BLaER1 treated with 17β-estradiol and CSF1 and Interleukin-3, amounts not matched to agents 10 nM and 100 nM (cell line): ENCODE data around the gene RAB6A.
A peak's percentile ranks its signal among the peaks of the same experiment; 100 is the strongest.

Experiments used
- H3K27ac ChIP-seq, 11 experiments: shearing (Covaris generic); formaldehyde crosslinking; 2 replicates each; pipeline ENCODE4 v1.8.1; 2022
- H3K27me3 ChIP-seq, 11 experiments: shearing (Covaris generic); formaldehyde crosslinking; 2 replicates each; pipeline ENCODE4 v1.8.1; 2022
- H3K36me3 ChIP-seq, 11 experiments: shearing (Covaris generic); formaldehyde crosslinking; 2 replicates each; pipeline ENCODE4 v1.8.1; 2022
- H3K4me1 ChIP-seq, 10 experiments: shearing (Covaris generic); formaldehyde crosslinking; 2 replicates each; pipeline ENCODE4 v1.8.1; 2022
- H3K4me2 ChIP-seq, 11 experiments: shearing (Covaris generic); formaldehyde crosslinking; 2 replicates each; pipeline ENCODE4 v1.8.1; 2022
- H3K4me3 ChIP-seq, 10 experiments: shearing (Covaris generic); formaldehyde crosslinking; 2 replicates each; pipeline ENCODE4 v1.8.1; 2022
- H3K9ac ChIP-seq, 11 experiments: shearing (Covaris generic); formaldehyde crosslinking; 2 replicates each; pipeline ENCODE4 v1.8.1; 2022
- H3K9me3 ChIP-seq, 11 experiments: shearing (Covaris generic); formaldehyde crosslinking; replicated peaks in 1 of 11; 2 replicates each; pipeline ENCODE4 v1.8.1; 2022
- H4K20me1 ChIP-seq, 11 experiments: shearing (Covaris generic); formaldehyde crosslinking; 2 replicates each; pipeline ENCODE4 v1.8.1; 2022
- Cebpa-rat ChIP-seq, 11 experiments: shearing (Covaris generic); IDR thresholded peaks; 2 replicates each; pipeline ENCODE4 v1.8.1; 2022

RAB6A gene

DNA sequence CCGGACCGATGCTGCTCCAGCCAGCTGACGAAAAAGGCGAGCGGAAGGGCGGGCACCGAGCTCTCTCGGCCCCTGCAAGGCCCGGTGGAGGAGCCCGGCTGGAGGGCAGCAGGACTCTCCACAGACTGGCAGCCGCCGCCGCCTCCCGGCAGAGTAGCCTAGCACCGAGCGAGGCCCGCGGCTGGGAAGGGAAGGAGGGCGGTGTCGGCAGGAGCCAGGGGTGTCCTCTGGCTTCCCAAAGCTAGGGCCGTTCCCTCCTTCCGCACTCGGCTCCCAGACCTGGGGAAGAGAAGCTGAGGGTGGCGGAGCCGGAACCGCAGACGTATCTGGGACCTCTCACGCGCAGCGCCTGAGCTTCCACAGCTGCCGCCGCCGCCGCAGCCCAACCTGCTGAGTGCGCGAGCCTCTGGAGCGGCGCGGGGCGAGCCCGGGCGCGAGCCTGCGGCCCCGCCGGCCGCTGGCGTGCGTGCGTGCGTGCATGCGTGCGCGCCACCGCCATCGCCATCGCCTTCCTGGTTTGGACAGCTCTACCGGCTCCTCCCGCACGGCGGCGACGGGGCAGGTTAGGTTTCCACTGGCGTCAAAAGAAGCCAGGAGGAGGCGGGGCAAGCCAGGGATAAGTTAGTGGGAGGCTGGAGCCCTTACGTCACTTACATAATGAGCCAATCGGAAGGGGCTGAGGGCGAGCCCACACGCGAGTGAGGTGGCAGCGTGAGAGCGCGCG is at the start of gene RAB6A:
Gene RAB6A (minus strand): TSS at position 396 of the 724 bp plus-strand sequence. CDS start 439 bp downstream, outside the sequence.
- Histone ChIP-seq H3K36me3 (peaks cover 0 to 13% (median 0%) of the 10 kb centered on the region in 11 experiments; a peak in 4 of 22 replicates), H3K27ac (peak within 1 kb of the TSS; percentile 76 to 93 (median 88)), H4K20me1 (peaks cover 7 to 45% (median 38%) of the 10 kb centered on the region in 11 experiments; a peak in 20 of 22 replicates), H3K4me3 (peak within 1 kb of the TSS; percentile 89 to 100 (median 98)), H3K27me3 (no peaks in the 10 kb centered on the region), H3K9ac (peak within 1 kb of the TSS; percentile 91 to 96 (median 94)), H3K4me1 (peaks cover 18 to 63% (median 27%) of the 10 kb centered on the region in 10 experiments), H3K9me3 (no peaks in the 10 kb centered on the region), H3K4me2 (peak within 1 kb of the TSS; percentile 75 to 94 (median 91))
- TF ChIP-seq Cebpa-rat (IDR thresholded peaks at IDR 0.05), result no peak

DNA sequence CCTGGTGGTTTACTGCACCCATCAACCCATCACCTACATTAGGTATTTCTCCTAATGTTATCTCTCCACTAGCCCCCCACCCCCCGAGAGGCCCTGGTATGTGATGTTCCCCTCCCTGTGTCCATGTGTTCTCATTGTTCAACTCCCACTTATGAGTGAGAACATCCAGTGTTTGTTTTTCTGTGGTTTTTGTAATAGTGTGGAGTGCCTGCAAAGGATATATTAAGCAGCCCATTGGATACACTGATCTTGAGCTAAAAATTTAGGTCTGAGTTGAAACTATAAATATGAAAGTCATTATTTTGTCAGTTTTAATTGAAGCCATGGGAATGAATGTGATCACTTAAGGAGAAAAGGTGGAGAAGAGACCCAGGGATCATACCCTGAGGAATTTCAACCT is 49.8 kb upstream of the RAB6A start:
- no peaks in the 10 kb centered on the region for H4K20me1 ChIP-seq
- no peak overlapping the region for H3K9ac ChIP-seq
- H3K27me3 ChIP-seq, result no peaks in the 10 kb centered on the region
- H3K4me3 ChIP-seq, result no peak overlapping the region
- peaks cover 30 to 59% (median 49%) of the 10 kb centered on the region in 11 experiments for H3K36me3 ChIP-seq
- H3K27ac ChIP-seq, result no peak overlapping the region
- H3K4me2 ChIP-seq, result no peak overlapping the region
- peaks cover 0 to 8% (median 0%) of the 10 kb centered on the region in 11 experiments; a peak in 3 of 22 replicates for H3K9me3 ChIP-seq
- H3K4me1 ChIP-seq, result no peaks in the 10 kb centered on the region
- TF ChIP-seq Cebpa-rat (IDR thresholded peaks at IDR 0.05), result no peak

- Histone ChIP-seq H3K4me2 (no peak overlapping the region), H3K36me3 (peaks cover 31 to 71% (median 51%) of the 10 kb centered on the region in 11 experiments), H3K9ac (no peak overlapping the region), H3K4me1 (no peaks in the 10 kb centered on the region), H4K20me1 (peaks cover 0 to 9% (median 0%) of the 10 kb centered on the region in 11 experiments; a peak in 2 of 22 replicates), H3K27me3 (no peaks in the 10 kb centered on the region), H3K9me3 (peaks cover 0 to 8% (median 0%) of the 10 kb centered on the region in 11 experiments; a peak in 3 of 22 replicates), H3K27ac (no peak overlapping the region), H3K4me3 (no peak overlapping the region)
- TF ChIP-seq Cebpa-rat (IDR thresholded peaks at IDR 0.05), result no peak
These were observed 47.2 kb upstream of the RAB6A start for GRCh38 chr11:73808052-73808451.

- H3K4me2 ChIP-seq, result no peak overlapping the region
- peaks cover 25 to 56% (median 43%) of the 10 kb centered on the region in 11 experiments for H3K36me3 ChIP-seq
- H3K9me3 ChIP-seq, result peaks cover 0 to 8% (median 0%) of the 10 kb centered on the region in 11 experiments; a peak in 3 of 22 replicates
- H3K27me3 ChIP-seq, result no peaks in the 10 kb centered on the region
- no peak overlapping the region for H3K4me3 ChIP-seq
- no peak overlapping the region for H3K27ac ChIP-seq
- TF ChIP-seq Cebpa-rat (IDR thresholded peaks at IDR 0.05), result no peak
- H4K20me1 ChIP-seq, result peaks cover 0 to 23% (median 0%) of the 10 kb centered on the region in 11 experiments; a peak in 4 of 22 replicates
- H3K9ac ChIP-seq, result no peak overlapping the region
- peaks cover 0 to 3% (median 0%) of the 10 kb centered on the region in 10 experiments; a peak in 2 of 20 replicates for H3K4me1 ChIP-seq
These were observed 43.8 kb upstream of the RAB6A start for GRCh38 chr11:73804712-73805111.

- H3K27ac ChIP-seq, result no peak overlapping the region
- H3K9me3 ChIP-seq, result no peaks in the 10 kb centered on the region
- no peak overlapping the region for H3K4me2 ChIP-seq
- H3K9ac ChIP-seq, result no peak overlapping the region
- H3K4me1 ChIP-seq, result peaks cover 0 to 3% (median 0%) of the 10 kb centered on the region in 10 experiments; a peak in 2 of 20 replicates
- TF ChIP-seq Cebpa-rat (IDR thresholded peaks at IDR 0.05), result no peak
- H4K20me1 ChIP-seq, result peaks cover 0 to 59% (median 4%) of the 10 kb centered on the region in 11 experiments; a peak in 8 of 22 replicates
- no peaks in the 10 kb centered on the region for H3K27me3 ChIP-seq
- H3K36me3 ChIP-seq, result peaks cover 15 to 45% (median 26%) of the 10 kb centered on the region in 11 experiments
- no peak overlapping the region for H3K4me3 ChIP-seq
These were observed 40.3 kb upstream of the RAB6A start for GRCh38 chr11:73801136-73801535.

- H3K4me3 ChIP-seq, result no peak overlapping the region
- peaks cover 0 to 3% (median 0%) of the 10 kb centered on the region in 10 experiments; a peak in 2 of 20 replicates for H3K4me1 ChIP-seq
- H3K36me3 ChIP-seq, result peaks cover 12 to 41% (median 22%) of the 10 kb centered on the region in 11 experiments
- no peaks in the 10 kb centered on the region for H3K27me3 ChIP-seq
- H3K9me3 ChIP-seq, result no peaks in the 10 kb centered on the region
- peaks cover 0 to 63% (median 6%) of the 10 kb centered on the region in 11 experiments; a peak in 8 of 22 replicates for H4K20me1 ChIP-seq
- H3K9ac ChIP-seq, result no peak overlapping the region
- H3K27ac ChIP-seq, result no peak overlapping the region
- no peak overlapping the region for H3K4me2 ChIP-seq
- TF ChIP-seq Cebpa-rat (IDR thresholded peaks at IDR 0.05), result no peak
These were observed 39.5 kb upstream of the RAB6A start for GRCh38 chr11:73800276-73800806.

- Histone ChIP-seq H3K27me3 (no peaks in the 10 kb centered on the region), H3K4me3 (no peak overlapping the region), H3K4me1 (peaks cover 0 to 3% (median 0%) of the 10 kb centered on the region in 10 experiments; a peak in 2 of 20 replicates), H3K27ac (no peak overlapping the region), H3K36me3 (peaks cover 11 to 36% (median 22%) of the 10 kb centered on the region in 11 experiments; a peak in 21 of 22 replicates), H4K20me1 (peaks cover 0 to 48% (median 6%) of the 10 kb centered on the region in 11 experiments; a peak in 8 of 22 replicates), H3K9me3 (no peaks in the 10 kb centered on the region), H3K4me2 (no peak overlapping the region), H3K9ac (no peak overlapping the region)
- TF ChIP-seq Cebpa-rat (IDR thresholded peaks at IDR 0.05), result no peak
These were observed 36.6 kb upstream of the RAB6A start for GRCh38 chr11:73797457-73797856.

- H4K20me1 ChIP-seq, result peaks cover 0 to 48% (median 6%) of the 10 kb centered on the region in 11 experiments; a peak in 8 of 22 replicates
- H3K4me2 ChIP-seq, result no peak overlapping the region
- peaks cover 0 to 9% (median 0%) of the 10 kb centered on the region in 10 experiments; a peak in 2 of 20 replicates for H3K4me1 ChIP-seq
- no peak overlapping the region for H3K27ac ChIP-seq
- no peaks in the 10 kb centered on the region for H3K27me3 ChIP-seq
- H3K9me3 ChIP-seq, result no peaks in the 10 kb centered on the region
- H3K36me3 ChIP-seq, result peaks cover 12 to 47% (median 32%) of the 10 kb centered on the region in 11 experiments
- H3K9ac ChIP-seq, result 0 out of 22 replicates have a peak overlapping the region, but pooled peaks of 1 of the 11 experiments have one; percentile 1
- no peak for TF ChIP-seq Cebpa-rat (IDR thresholded peaks at IDR 0.05)
- no peak overlapping the region for H3K4me3 ChIP-seq
These were observed 35.2 kb upstream of the RAB6A start for GRCh38 chr11:73795925-73796632.
